ENCODE measurements around the gene PRR16.

The PRR16 gene

DNA sequence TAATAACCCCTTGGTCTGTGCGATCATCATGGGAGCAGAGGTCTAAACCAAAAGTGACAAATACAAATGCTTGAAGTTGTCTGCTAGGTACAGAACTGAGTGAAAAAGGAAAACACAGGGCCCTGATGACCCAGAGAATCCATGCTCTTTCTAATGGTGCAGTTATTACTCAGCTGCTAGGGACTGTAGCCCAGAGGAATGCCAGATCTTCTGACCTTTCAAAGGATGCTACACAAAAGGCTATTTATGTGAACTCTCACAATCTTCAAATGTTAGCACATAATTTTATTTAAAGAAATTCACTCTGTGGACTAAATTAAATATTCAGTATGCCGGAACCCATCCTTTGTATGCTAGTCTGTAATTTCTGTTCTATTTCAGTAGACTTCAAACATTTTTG lies 79.9 kb downstream of the PRR16 start:
- DNase-seq (ENCODE audit: low spot score) = no peak
- TF ChIP-seq CTCF (IDR thresholded peaks at IDR 0.05; ENCODE audit: extremely low read depth, missing control alignments) = no peak

DNA sequence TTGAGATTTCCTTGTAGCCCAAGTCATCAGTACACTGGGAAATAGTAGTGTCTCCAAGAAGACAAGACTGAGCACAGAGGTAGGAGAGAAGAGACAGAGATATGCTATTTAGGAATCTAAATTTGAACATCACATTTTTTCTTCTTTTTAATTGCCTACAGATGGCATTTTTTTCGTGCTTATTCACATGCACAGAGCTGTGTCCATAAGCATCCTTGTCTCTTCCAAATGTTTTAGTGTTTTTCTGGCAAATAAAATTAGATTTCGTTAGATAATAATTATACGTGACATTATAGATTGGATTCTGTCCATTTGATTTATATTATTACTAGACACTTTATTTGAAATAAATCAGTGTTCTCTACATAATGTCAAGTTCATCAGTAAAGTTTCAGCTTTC lies 80.9 kb downstream of the PRR16 start:
- no peak for DNase-seq (ENCODE audit: low spot score)

GRCh38 chr5:120545951-120546350 lies 81.9 kb downstream of the PRR16 start:
- TF ChIP-seq CTCF (IDR thresholded peaks at IDR 0.05; ENCODE audit: extremely low read depth, missing control alignments) = no peak

More for the DNA sequence above, 80.9 kb downstream of the PRR16 start:
- TF ChIP-seq CTCF (IDR thresholded peaks at IDR 0.05; ENCODE audit: extremely low read depth, missing control alignments) = no peak

DNA sequence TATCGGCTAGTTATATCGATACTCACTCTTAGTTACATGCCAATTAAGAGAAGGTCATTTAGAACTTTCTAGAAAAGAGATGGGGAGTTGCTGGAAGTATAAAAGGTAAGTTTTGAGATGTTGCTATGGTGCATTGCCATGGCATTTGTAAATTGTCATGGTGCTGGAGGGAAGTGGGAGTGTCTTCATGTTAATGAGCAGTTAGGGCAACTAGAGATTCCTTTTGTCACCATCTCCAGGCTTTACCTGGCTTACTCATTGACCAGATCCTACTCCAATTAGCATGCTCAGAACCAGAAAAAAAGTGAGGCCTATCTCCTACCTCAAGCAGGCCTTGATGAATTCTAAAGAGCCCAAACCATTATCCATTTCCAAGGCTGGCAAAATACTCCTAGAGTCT lies 82.8 kb downstream of the PRR16 start:
- TF ChIP-seq CTCF (IDR thresholded peaks at IDR 0.05; ENCODE audit: extremely low read depth, missing control alignments) = no peak
- no peak for DNase-seq (ENCODE audit: low spot score)

More at GRCh38 chr5:120545951-120546350, 81.9 kb downstream of the PRR16 start:
- DNase-seq (ENCODE audit: low spot score) = no peak

DNA sequence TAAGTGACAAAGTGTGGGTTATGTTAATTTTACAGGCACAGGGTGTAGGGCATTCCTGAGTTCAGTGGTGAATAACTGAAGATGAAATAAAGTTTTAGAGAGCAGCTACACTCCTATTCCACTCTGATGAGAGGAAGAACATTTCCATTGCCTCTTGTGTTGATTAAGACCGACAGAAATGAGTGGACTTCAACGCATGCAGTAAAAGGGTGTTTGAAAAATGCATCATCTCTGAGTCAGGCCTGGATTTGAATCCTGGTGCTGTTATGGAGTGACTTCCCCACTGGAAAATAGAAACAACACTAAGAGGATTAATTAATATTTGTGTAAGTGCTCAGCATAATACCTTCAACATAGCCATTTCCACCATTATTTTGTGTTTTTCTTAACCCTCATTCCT lies 86.3 kb downstream of the PRR16 start:
- TF ChIP-seq CTCF (IDR thresholded peaks at IDR 0.05; ENCODE audit: extremely low read depth, missing control alignments) = no peak
- DNase-seq (ENCODE audit: low spot score) = no peak

DNA sequence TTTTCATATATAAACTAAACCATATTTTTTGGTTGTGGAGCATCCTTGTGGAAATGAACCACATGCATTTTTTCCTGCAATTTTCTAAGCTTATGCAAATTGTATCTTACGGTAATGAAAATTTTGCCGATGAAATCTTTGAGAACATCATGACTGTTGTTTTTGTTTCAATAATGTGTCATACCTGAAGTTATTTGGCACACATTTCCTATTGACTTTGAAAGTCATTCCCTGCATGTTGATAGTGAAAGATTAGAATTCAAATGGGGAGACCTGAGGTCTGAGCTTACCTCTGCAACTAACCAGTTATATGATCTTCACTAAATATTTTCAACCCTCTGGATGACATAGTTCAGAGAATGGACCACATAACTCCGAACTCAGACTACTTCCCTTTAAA lies 88.5 kb downstream of the PRR16 start:
- DNase-seq (ENCODE audit: low spot score) = no peak
- no peak for TF ChIP-seq CTCF (IDR thresholded peaks at IDR 0.05; ENCODE audit: extremely low read depth, missing control alignments)

DNA sequence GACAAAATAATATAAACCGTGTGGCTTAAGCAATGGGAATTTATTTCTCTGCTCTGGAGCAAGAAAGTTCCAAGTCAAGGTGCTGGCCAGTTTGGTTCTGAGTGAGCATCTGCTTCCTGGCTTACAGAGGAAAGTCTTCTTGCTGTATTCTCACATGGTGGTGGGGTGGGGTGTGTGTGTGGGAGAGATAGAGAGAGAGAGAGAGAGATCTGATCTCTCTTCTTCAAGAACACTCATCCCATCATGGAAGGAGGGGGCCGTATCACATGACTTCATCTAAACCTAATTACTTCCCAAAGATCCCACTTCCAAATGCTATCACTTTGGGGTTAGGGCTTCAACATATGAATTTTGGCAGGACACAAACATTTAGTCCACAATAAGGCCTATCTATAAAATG lies 91.2 kb downstream of the PRR16 start:
- TF ChIP-seq CTCF (IDR thresholded peaks at IDR 0.05; ENCODE audit: extremely low read depth, missing control alignments) = no peak
- DNase-seq (ENCODE audit: low spot score) = no peak

Measured in GM20000 (cell line).